K562 (cell line): Measurements from ENCODE around the gene TYROBP. TPM values are rescaled to one million over a fixed set of nuclear protein-coding genes. Genes with fewer than 3 reads are reported as not detected.
A peak's percentile ranks its signal among the peaks of the same experiment; 100 is the strongest.

ENCODE experiments used
- ATAC-seq: fragments of 200-7000 bp; cut with Tn5 transposase; 3 replicates; pipeline ENCODE4 v1.9.1; 2020; ENCODE audit warnings: moderate library complexity
- BruUV-seq: library from RNA; stranded (reverse); fragments of 400-500 nt; replicated peaks from 2 replicates; lab custom pipeline; 2021; lab: Mats Ljungman, UMichigan
- CTCF ChIA-PET: fragments of 300-600 bp; formaldehyde crosslinking; extraction: SDS; loops from one replicate; lab custom pipeline; 2021; ENCODE audit warnings: low intra/inter-chr PET ratio; lab: Yijun Ruan, JAX
- POLR2A ChIA-PET: fragments of 300-600, 350-650 bp; sonication (Branson Sonifier 250); formaldehyde crosslinking; extraction: SDS; loops from one replicate; lab custom pipeline; 2021; ENCODE audit warnings: antibody characterized with exemption, inconsistent platforms; lab: Yijun Ruan, JAX
- DNase-seq, 4 experiments: peaks; one replicate each; pipeline versions ENCODE4 v3.0.0 to v3.0.0-alpha.2; 2011 to 2018; ENCODE audit warnings: low spot score in 3 of 4, mixed read lengths in 3 of 4; ENCODE audit errors: extremely low read depth in 1 of 4
- FAIRE-seq: peaks from 2 replicates; lab custom pipeline; 2011; peaks lifted over from hg19 to GRCh38; lab: Jason Lieb, UNC
- H2AFZ ChIP-seq: 2 replicates; pipeline ENCODE4 v1.6.0; 2011; ENCODE audit warnings: low read depth, low read length, control low read depth, inconsistent platforms
- H3K27ac ChIP-seq: fragments of 200-600 bp; 3 replicates; pipeline ENCODE4 v1.8.0; 2011; ENCODE audit warnings: low read depth, mild to moderate bottlenecking, control low read depth, inconsistent platforms, low read length, moderate library complexity, mixed read lengths; ENCODE audit errors: extremely low read depth
- H3K27me3 ChIP-seq, 2 experiments: fragments of 300-600 bp in 1 of 2; 2 replicates in 1 of 2; 3 replicates in 1 of 2; pipeline versions ENCODE4 v1.6.0 to v1.8.0; 2011; ENCODE audit warnings: inconsistent platforms in 2 of 2, low read length in 2 of 2, mild to moderate bottlenecking in 1 of 2, mixed read lengths in 1 of 2, moderate library complexity in 1 of 2; ENCODE audit not compliant: control insufficient read depth in 2 of 2, insufficient read depth in 2 of 2
- H3K36me3 ChIP-seq: fragments of 300-600 bp; 3 replicates; pipeline ENCODE4 v1.8.0; 2011; ENCODE audit warnings: mild to moderate bottlenecking, low read length, inconsistent platforms; ENCODE audit not compliant: control insufficient read depth, insufficient read depth
- H3K4me1 ChIP-seq, 2 experiments: fragments of 200-600 bp in 1 of 2; replicated peaks in 1 of 2; 2 replicates in 1 of 2; 3 replicates in 1 of 2; pipeline versions ENCODE4 v1.5.1 to v1.8.0; 2011; ENCODE audit warnings: inconsistent platforms in 2 of 2, low read length in 2 of 2, mild to moderate bottlenecking in 1 of 2, mixed read lengths in 1 of 2, moderate library complexity in 1 of 2; ENCODE audit not compliant: control insufficient read depth in 2 of 2, insufficient read depth in 2 of 2
- H3K4me2 ChIP-seq: 2 replicates; pipeline ENCODE4 v1.6.1; 2011; ENCODE audit warnings: low read length, control low read depth, inconsistent platforms, mixed read lengths; ENCODE audit not compliant: insufficient read depth
- H3K4me3 ChIP-seq: fragments of 200-600 bp; sonication (generic), shearing (Covaris generic); 2 replicates; pipeline ENCODE4 v1.5.1; 2016; ENCODE audit warnings: control low read depth, inconsistent platforms
- H3K79me2 ChIP-seq: fragments of 200-600 bp; 3 replicates; pipeline ENCODE4 v1.8.0; 2011; ENCODE audit warnings: low read length, inconsistent platforms; ENCODE audit not compliant: control insufficient read depth, insufficient read depth
- H3K9ac ChIP-seq, 2 experiments: 2 replicates each; pipeline versions ENCODE4 v1.6.0 to v1.6.1; 2011; ENCODE audit warnings: low read depth in 2 of 2, low read length in 2 of 2, control low read depth in 1 of 2, inconsistent platforms in 1 of 2, mild to moderate bottlenecking in 1 of 2, mixed read lengths in 1 of 2; ENCODE audit not compliant: insufficient read depth in 1 of 2
- H3K9me1 ChIP-seq: one replicate; pipeline ENCODE4 v1.6.0; 2011; ENCODE audit warnings: inconsistent platforms, mild to moderate bottlenecking, low read length, moderate library complexity; ENCODE audit not compliant: control insufficient read depth, insufficient read depth
- H3K9me3 ChIP-seq: replicated peaks from 2 replicates; pipeline ENCODE4 v1.5.1; 2011; ENCODE audit warnings: low read depth, low read length, inconsistent platforms; ENCODE audit not compliant: control insufficient read depth, insufficient read depth
- H4K20me1 ChIP-seq: replicated peaks from 2 replicates; pipeline ENCODE4 v1.6.1; 2011; ENCODE audit warnings: low read length, inconsistent platforms, mixed read lengths; ENCODE audit not compliant: control insufficient read depth, insufficient read depth
- E2F3 ChIP-seq: fragments of 250-450 bp; sonication (Bioruptor Pico); IDR thresholded peaks from 2 replicates; pipeline ENCODE4 v1.4.0; 2020; ENCODE audit warnings: mild to moderate bottlenecking
- IRF1 ChIP-seq: sonication (generic); formaldehyde crosslinking; IDR thresholded peaks from 2 replicates; pipeline ENCODE4 v1.8.0; 2022; ENCODE audit warnings: missing genetic modification reagents, mild to moderate bottlenecking, borderline replicate concordance
- POLR2AphosphoS2 ChIP-seq: IDR thresholded peaks from 2 replicates; pipeline ENCODE4 v1.6.1; 2012; ENCODE audit warnings: low read length, improper control_type of control experiment
- PRMT5 ChIP-seq: sonication (generic); formaldehyde crosslinking; IDR thresholded peaks from 2 replicates; pipeline ENCODE4 v1.5.0; 2020; ENCODE audit warnings: missing genetic modification reagents
- WGBS: fragments of 100-300 bp; shearing (Covaris generic); methylation state at CpG from one replicate; pipeline ENCODE4 v1.1.6; 2016; ENCODE audit warnings: low coverage, mixed read lengths; ENCODE audit not compliant: insufficient coverage; ENCODE audit errors: missing lambda C conversion rate; 5-methylcytosine and 5-hydroxymethylcytosine counted together
- in situ Hi-C: fragments of 300-500 bp; cut with MboI; formaldehyde crosslinking; loops from 4 replicates; pipeline ENCODE4 v1.15.0; 2018; ENCODE audit warnings: inconsistent platforms, mixed read lengths
- intact Hi-C: fragments of 100-400 bp; cut with micrococcal nuclease; formaldehyde crosslinking; loops from 2 replicates; pipeline ENCODE4 v1.14.2; 2022
- polyA plus RNA-seq, 8 experiments: library from polyadenylated mRNA; depleted of rRNA in 4 of 8; stranded (reverse) in 5 of 8; unstranded in 3 of 8; fragments of >200 nt; fragmentation: Nextera tagmentation in 2 of 8; fragmentation: Illumina TruSeq in 1 of 8; extraction: Ambion mirVana in 2 of 8; extraction: Trizol in 1 of 8; gene quantifications; 2 replicates each; pipeline versions ENCODE4 v1.2.1 to v1.2.3, GENCODE V29; 2011 to 2014; ENCODE audit warnings: inconsistent platforms in 1 of 8, missing spikeins in 1 of 8
- total RNA-seq, 7 experiments: library from RNA; depleted of rRNA in 6 of 7; stranded (reverse); fragments of >200 nt in 6 of 7; fragmentation: Illumina TruSeq in 2 of 7; extraction: Trizol in 2 of 7; gene quantifications; 2 replicates each; pipeline versions ENCODE4 v1.2.1 to v1.2.3, GENCODE V29; 2011 to 2021; ENCODE audit warnings: low replicate concordance in 1 of 7
- TF ChIP-seq, protein P1 (sequence below), 2 experiments: fragments of 450-650 bp in 1 of 2; IDR thresholded peaks; 2 replicates each; pipeline ENCODE4 v1.6.1; 2011 to 2017; ENCODE audit warnings: low read depth in 2 of 2, antibody characterized with exemption in 1 of 2, borderline replicate concordance in 1 of 2, low read length in 1 of 2, mild to moderate bottlenecking in 1 of 2, mixed read lengths in 1 of 2; ENCODE audit not compliant: control insufficient read depth in 1 of 2
- TF ChIP-seq, protein P2 (sequence below): fragments of 200-800 bp; sonication (Bioruptor generic); IDR thresholded peaks from 2 replicates; pipeline ENCODE4 v1.6.1; 2017; ENCODE audit warnings: missing genetic modification characterization, missing compliant biosample characterization
- TF ChIP-seq, protein P3 (sequence below): fragments of 450-650 bp; IDR thresholded peaks from 2 replicates; pipeline ENCODE4 v1.6.1; 2016; ENCODE audit warnings: low read depth, mild to moderate bottlenecking, moderate library complexity

TYROBP gene
- total and polyA plus RNA-seq, 9 of the 15 experiments (the other 6 are each of a cell fraction or from before 2014, with no cell fraction given) = 0.72 to 8.2 (median 2.4) TPM

DNA sequence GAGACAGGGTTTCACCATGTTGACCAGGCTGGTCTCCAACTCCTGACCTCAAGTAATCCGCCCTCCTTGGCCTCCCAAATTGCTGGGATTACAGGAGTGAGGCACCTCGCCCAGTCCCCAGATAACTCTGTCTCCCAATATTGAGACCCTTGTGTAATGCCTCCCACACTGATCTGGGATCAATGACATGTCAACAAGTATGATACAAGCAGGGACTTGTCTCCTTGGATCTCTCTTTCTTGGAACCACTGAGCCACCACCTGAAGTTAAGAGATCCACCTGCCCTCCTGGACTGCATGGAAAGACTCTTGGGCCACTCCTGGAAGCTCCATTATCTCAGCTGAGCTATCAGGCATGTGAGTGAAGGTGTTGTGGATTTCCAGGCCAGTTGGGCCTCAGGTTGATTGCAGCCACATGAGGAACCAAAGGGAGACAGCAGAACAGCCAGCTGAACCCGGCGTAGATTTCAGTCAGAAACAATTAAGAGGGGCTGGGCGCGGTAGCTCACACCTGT, 22.8 kb downstream of the TYROBP start:
- no peak for FAIRE-seq
- DNase-seq = no peak
- Histone ChIP-seq H3K4me3 (no peak overlapping the region), H3K9me3 (no peaks in the 10 kb centered on the region), H2AFZ (no peak overlapping the region), H4K20me1 (no peaks in the 10 kb centered on the region), H3K9ac (no peak overlapping the region), H3K4me1 (peaks cover 0 to 5% of the 10 kb centered on the region in 2 experiments; a peak in 1 of 5 replicates), H3K27me3 (no peaks in the 10 kb centered on the region), H3K4me2 (no peak overlapping the region), H3K27ac (no peak overlapping the region), H3K79me2 (no peaks in the 10 kb centered on the region), H3K36me3 (peaks cover 25% of the 10 kb centered on the region; the same call in 2 of the 3 replicates), H3K9me1 (no peaks in the 10 kb centered on the region)
- TF ChIP-seq E2F3 (CRISPR knock-in tag) = no peak
- 0 out of 2 replicates have a peak, but pooled peaks have one; percentile 27 for TF ChIP-seq POLR2AphosphoS2
- no TSS peak for BruUV-seq
- no peak for ATAC-seq
- in situ Hi-C loops = loop anchor here (5.0 kb wide), 1 partner anchor 47 kb away; no protein-coding TSS in a partner anchor
- POLR2A ChIA-PET = interaction anchor here (0.7 kb wide), 1 partner anchor 9 kb away, joined by 3 read pairs; no protein-coding TSS in a partner anchor
- 43% methylated on average over 6 of the region's 6 CpGs for WGBS
- intact Hi-C loops = no loop called here
- CTCF ChIA-PET = interaction anchor here (0.6 kb wide), 1 partner anchor 46 kb away, joined by 3 read pairs; no protein-coding TSS in a partner anchor

DNA sequence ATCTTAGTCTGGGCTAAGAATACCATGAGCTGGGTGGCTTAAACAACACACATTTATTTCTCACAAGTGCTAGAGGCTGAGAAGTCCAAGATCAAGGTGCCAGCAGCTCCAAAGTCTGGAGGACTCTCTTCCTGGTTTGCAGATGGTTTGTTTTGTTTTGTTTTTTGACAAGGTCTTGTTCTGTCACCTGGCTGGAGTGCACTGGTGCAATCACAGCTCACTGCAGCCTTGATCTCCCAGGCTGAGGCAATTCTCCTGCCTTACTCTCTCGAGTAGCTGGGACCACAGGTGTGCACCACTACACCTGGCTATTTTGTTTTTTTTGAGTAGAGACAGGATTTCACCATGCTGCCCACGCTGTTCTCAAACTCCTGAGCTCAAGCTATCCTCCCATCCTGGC, 24.2 kb downstream of the TYROBP start:
- Histone ChIP-seq H3K4me1 (peaks cover 8 to 11% of the 10 kb centered on the region in 2 experiments; a peak in 4 of 5 replicates), H3K9ac (no peak overlapping the region), H3K36me3 (peaks cover 11% of the 10 kb centered on the region; the same call in 1 of the 3 replicates), H3K4me3 (no peak overlapping the region), H3K79me2 (no peaks in the 10 kb centered on the region), H4K20me1 (peaks cover 4% of the 10 kb centered on the region; the same call in 1 of the 2 replicates), H3K4me2 (no peak overlapping the region), H3K27ac (no peak overlapping the region), H3K9me1 (no peaks in the 10 kb centered on the region), H3K27me3 (peaks cover 2 to 4% of the 10 kb centered on the region in 2 experiments; a peak in 3 of 5 replicates), H2AFZ (no peak overlapping the region), H3K9me3 (no peaks in the 10 kb centered on the region)
- intact Hi-C loops = no loop called here
- no peak for FAIRE-seq
- BruUV-seq = no TSS peak
- 0% methylated on average over 2 of the region's 2 CpGs for WGBS
- CTCF ChIA-PET = interaction anchor here (1.1 kb wide), 1 partner anchor 47 kb away, joined by 5 read pairs; no protein-coding TSS in a partner anchor
- POLR2A ChIA-PET = interaction anchor here (0.6 to 1.4 kb wide), 5 partner anchors 8 to 136 kb away, joined by 3 to 5 read pairs (median 3); partner anchors contain the start of gene LIN37
- in situ Hi-C loops = no loop called here
- no peak for DNase-seq
- no peak for ATAC-seq
- TF ChIP-seq, protein P1, sequence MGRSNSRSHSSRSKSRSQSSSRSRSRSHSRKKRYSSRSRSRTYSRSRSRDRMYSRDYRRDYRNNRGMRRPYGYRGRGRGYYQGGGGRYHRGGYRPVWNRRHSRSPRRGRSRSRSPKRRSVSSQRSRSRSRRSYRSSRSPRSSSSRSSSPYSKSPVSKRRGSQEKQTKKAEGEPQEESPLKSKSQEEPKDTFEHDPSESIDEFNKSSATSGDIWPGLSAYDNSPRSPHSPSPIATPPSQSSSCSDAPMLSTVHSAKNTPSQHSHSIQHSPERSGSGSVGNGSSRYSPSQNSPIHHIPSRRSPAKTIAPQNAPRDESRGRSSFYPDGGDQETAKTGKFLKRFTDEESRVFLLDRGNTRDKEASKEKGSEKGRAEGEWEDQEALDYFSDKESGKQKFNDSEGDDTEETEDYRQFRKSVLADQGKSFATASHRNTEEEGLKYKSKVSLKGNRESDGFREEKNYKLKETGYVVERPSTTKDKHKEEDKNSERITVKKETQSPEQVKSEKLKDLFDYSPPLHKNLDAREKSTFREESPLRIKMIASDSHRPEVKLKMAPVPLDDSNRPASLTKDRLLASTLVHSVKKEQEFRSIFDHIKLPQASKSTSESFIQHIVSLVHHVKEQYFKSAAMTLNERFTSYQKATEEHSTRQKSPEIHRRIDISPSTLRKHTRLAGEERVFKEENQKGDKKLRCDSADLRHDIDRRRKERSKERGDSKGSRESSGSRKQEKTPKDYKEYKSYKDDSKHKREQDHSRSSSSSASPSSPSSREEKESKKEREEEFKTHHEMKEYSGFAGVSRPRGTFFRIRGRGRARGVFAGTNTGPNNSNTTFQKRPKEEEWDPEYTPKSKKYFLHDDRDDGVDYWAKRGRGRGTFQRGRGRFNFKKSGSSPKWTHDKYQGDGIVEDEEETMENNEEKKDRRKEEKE (IDR thresholded peaks at IDR 0.05; ENCODE audit: borderline replicate concordance in 1 of 2, control insufficient read depth in 1 of 2, low read depth in 2 of 2, low read length in 1 of 2) = no peak
- no peak for TF ChIP-seq PRMT5 (CRISPR knock-in tag)
- TF ChIP-seq IRF1 = no peak
- TF ChIP-seq, protein P2, sequence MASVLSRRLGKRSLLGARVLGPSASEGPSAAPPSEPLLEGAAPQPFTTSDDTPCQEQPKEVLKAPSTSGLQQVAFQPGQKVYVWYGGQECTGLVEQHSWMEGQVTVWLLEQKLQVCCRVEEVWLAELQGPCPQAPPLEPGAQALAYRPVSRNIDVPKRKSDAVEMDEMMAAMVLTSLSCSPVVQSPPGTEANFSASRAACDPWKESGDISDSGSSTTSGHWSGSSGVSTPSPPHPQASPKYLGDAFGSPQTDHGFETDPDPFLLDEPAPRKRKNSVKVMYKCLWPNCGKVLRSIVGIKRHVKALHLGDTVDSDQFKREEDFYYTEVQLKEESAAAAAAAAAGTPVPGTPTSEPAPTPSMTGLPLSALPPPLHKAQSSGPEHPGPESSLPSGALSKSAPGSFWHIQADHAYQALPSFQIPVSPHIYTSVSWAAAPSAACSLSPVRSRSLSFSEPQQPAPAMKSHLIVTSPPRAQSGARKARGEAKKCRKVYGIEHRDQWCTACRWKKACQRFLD (CRISPR knock-in tag) = no peak
- TF ChIP-seq, protein P3, sequence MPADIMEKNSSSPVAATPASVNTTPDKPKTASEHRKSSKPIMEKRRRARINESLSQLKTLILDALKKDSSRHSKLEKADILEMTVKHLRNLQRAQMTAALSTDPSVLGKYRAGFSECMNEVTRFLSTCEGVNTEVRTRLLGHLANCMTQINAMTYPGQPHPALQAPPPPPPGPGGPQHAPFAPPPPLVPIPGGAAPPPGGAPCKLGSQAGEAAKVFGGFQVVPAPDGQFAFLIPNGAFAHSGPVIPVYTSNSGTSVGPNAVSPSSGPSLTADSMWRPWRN = no peak
